Middle frontal gyrus (tissue), 1 donor: ENCODE measurements around the gene TNNT3.
"Not testable (repeated sequence)": the region's sequence is repeated elsewhere in the genome, so short reads cannot be mapped to it uniquely, and the experiment has no call there.

Experiments
- DNase-seq: peaks from one replicate; pipeline ENCODE4 v3.0.0-alpha.2; 2015; ENCODE audit warnings: low spot score; ENCODE audit errors: extremely low spot score

Gene TNNT3

GRCh38 chr11:1934335-1935155 is 15.0 kb downstream of the TNNT3 start:
- no peak for DNase-seq

- no peak for DNase-seq
Observed at GRCh38 chr11:1935156-1936071, 15.9 kb downstream of the TNNT3 start.

- DNase-seq: no peak
Observed at GRCh38 chr11:1936072-1936780, 16.7 kb downstream of the TNNT3 start.

GRCh38 chr11:1936781-1937615 is 17.5 kb downstream of the TNNT3 start:
- DNase-seq: no peak

GRCh38 chr11:1937616-1938342 is 18.3 kb downstream of the TNNT3 start:
- DNase-seq: no peak

- DNase-seq: no peak
Observed at GRCh38 chr11:1938343-1939005, 19.0 kb downstream of the TNNT3 start.

GRCh38 chr11:1939006-1939625 is 19.6 kb downstream of the TNNT3 start:
- no peak for DNase-seq

- not testable (repeated sequence) for DNase-seq
Observed at GRCh38 chr11:1939788-1940187, 20.3 kb downstream of the TNNT3 start.

GRCh38 chr11:1942558-1943260 is 23.2 kb downstream of the TNNT3 start:
- DNase-seq: no peak

- no peak for DNase-seq
Observed at GRCh38 chr11:1943576-1943975, 24.1 kb downstream of the TNNT3 start.

GRCh38 chr11:1943977-1944376 is 24.5 kb downstream of the TNNT3 start:
- no peak for DNase-seq

- no peak for DNase-seq
Observed at GRCh38 chr11:1946812-1947484, 27.4 kb downstream of the TNNT3 start, which contains the start of gene MRPL23. TSS of gene MRPL23 (plus strand) at chr11:1947332. CDS start at chr11:1947363, 31 bp downstream.

GRCh38 chr11:1947592-1948237 is 28.2 kb downstream of the TNNT3 start:
- no peak for DNase-seq

- no peak for DNase-seq
Observed at GRCh38 chr11:1948389-1948788, 28.9 kb downstream of the TNNT3 start.

GRCh38 chr11:1949302-1949701 is 29.8 kb downstream of the TNNT3 start:
- DNase-seq: no peak

- DNase-seq: no peak
Observed at GRCh38 chr11:1949922-1950321, 30.4 kb downstream of the TNNT3 start.

- DNase-seq: no peak
Observed at GRCh38 chr11:1952806-1953482, 33.4 kb downstream of the TNNT3 start.
